HG02610 (cell line): ENCODE data around the gene SARDH.
"Not testable (repeated sequence)": the region's sequence is repeated elsewhere in the genome, so short reads cannot be mapped to it uniquely, and the experiment has no call there.

ENCODE experiments used
- ATAC-seq: cut with Tn5 transposase; IDR thresholded peaks from one replicate; pipeline ENCODE4 v1.9.1; 2021; ENCODE audit warnings: mild to moderate bottlenecking, moderate library complexity; ENCODE audit not compliant: unreplicated experiment

Gene SARDH

GRCh38 chr9:133775951-133776905 lies 38.1 kb upstream of the SARDH start:
- no peak for ATAC-seq

- ATAC-seq = no peak
Observed at GRCh38 chr9:133775291-133775690, 37.1 kb upstream of the SARDH start.

GRCh38 chr9:133774799-133775198 lies 36.6 kb upstream of the SARDH start:
- ATAC-seq = no peak

- ATAC-seq = no peak
Observed at GRCh38 chr9:133773889-133774655, 35.9 kb upstream of the SARDH start.

- ATAC-seq = no peak
Observed at GRCh38 chr9:133772581-133772980, 34.4 kb upstream of the SARDH start.

GRCh38 chr9:133771486-133772482 lies 33.6 kb upstream of the SARDH start:
- no peak for ATAC-seq

GRCh38 chr9:133770076-133770777 lies 32.1 kb upstream of the SARDH start:
- ATAC-seq = no peak

- ATAC-seq = no peak
Observed at GRCh38 chr9:133769511-133770075, 31.4 kb upstream of the SARDH start.

GRCh38 chr9:133768859-133769510 lies 30.8 kb upstream of the SARDH start:
- ATAC-seq = no peak

- no peak for ATAC-seq
Observed at GRCh38 chr9:133768371-133768858, 30.3 kb upstream of the SARDH start.

- no peak for ATAC-seq
Observed at GRCh38 chr9:133767625-133768024, 29.5 kb upstream of the SARDH start.

GRCh38 chr9:133767008-133767407 lies 28.9 kb upstream of the SARDH start:
- no peak for ATAC-seq

GRCh38 chr9:133766234-133766633 lies 28.1 kb upstream of the SARDH start:
- not testable (repeated sequence) for ATAC-seq

GRCh38 chr9:133763272-133764183 lies 25.4 kb upstream of the SARDH start:
- ATAC-seq = no peak

GRCh38 chr9:133762488-133763271 lies 24.5 kb upstream of the SARDH start:
- ATAC-seq = no peak

GRCh38 chr9:133761641-133762248 lies 23.6 kb upstream of the SARDH start:
- no peak for ATAC-seq
